HL-60 (cell line): ENCODE data around the gene EPHB3.

Experiments used
- CTCF ChIP-seq: IDR thresholded peaks from one replicate; pipeline ENCODE4 v1.5.1; 2011; ENCODE audit warnings: low read length, control low read depth, inconsistent platforms; ENCODE audit not compliant: insufficient read depth
- GABPA ChIP-seq: IDR thresholded peaks from 2 replicates; pipeline ENCODE4 v1.6.1; 2012; ENCODE audit warnings: low read depth
- REST ChIP-seq: IDR thresholded peaks from 2 replicates; pipeline ENCODE4 v1.6.1; 2012; ENCODE audit warnings: low read depth; ENCODE audit not compliant: insufficient replicate concordance

DNA sequence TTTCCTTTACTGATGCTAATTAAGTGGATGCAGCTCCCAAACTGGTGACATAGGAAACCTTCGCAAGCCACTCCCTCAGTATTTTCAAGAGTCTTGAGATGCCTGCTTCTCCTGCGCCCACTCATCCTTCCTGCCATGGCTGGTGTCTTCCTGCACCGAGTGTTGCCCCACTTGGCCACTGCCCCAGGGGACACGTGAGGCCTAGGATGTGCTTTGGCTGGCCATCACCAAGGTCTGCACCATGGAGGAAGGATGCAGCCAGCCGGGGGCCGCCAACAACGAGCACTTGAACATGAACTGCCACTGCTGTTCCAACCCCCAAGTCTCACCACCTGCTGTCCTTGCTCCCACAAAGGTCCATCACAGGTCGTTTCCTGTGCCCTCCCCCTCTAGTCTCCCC lies 34.1 kb downstream of the EPHB3 start:
- TF ChIP-seq CTCF (no peak), REST (no peak), GABPA (no peak)
